ENCODE measurements around the gene GCLC.

- no peak for TF ChIP-seq CTCF (IDR thresholded peaks at IDR 0.05; ENCODE audit: low read depth, low read length)
- TF ChIP-seq EZH2phosphoT487 (IDR thresholded peaks at IDR 0.05; ENCODE audit: low read depth) = no peak
Measured at GRCh38 chr6:53556986-53557715, 12.2 kb upstream of the GCLC start.
